ENCODE results near the gene NME7. TPM values are rescaled to one million over a fixed set of nuclear protein-coding genes. Genes with fewer than 3 reads are reported as not detected.
"Not testable (repeated sequence)": the region's sequence is repeated elsewhere in the genome, so short reads cannot be mapped to it uniquely, and the experiment has no call there.

The NME7 gene
- total RNA-seq, 4 donors from 2014 or later = 5.0 to 8.9 (median 8.4) TPM

- no peak overlapping the region for H3K4me3 ChIP-seq (ENCODE audit: low read depth, poor library complexity, severe bottlenecking)
- intact Hi-C loops (cut with DNase I; ENCODE audit: low total_unique reads) = no loop called here
- no peak for DNase-seq (ENCODE audit: low spot score in 2 of 2)
- TF ChIP-seq, protein P1, sequence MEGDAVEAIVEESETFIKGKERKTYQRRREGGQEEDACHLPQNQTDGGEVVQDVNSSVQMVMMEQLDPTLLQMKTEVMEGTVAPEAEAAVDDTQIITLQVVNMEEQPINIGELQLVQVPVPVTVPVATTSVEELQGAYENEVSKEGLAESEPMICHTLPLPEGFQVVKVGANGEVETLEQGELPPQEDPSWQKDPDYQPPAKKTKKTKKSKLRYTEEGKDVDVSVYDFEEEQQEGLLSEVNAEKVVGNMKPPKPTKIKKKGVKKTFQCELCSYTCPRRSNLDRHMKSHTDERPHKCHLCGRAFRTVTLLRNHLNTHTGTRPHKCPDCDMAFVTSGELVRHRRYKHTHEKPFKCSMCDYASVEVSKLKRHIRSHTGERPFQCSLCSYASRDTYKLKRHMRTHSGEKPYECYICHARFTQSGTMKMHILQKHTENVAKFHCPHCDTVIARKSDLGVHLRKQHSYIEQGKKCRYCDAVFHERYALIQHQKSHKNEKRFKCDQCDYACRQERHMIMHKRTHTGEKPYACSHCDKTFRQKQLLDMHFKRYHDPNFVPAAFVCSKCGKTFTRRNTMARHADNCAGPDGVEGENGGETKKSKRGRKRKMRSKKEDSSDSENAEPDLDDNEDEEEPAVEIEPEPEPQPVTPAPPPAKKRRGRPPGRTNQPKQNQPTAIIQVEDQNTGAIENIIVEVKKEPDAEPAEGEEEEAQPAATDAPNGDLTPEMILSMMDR (IDR thresholded peaks at IDR 0.05) = no peak
- TF ChIP-seq POLR2A (IDR thresholded peaks at IDR 0.05) = no peak
- 57 to 66% methylated on average over 4 of the region's 4 CpGs for WGBS, 2 donors
Measured at GRCh38 chr1:169132512-169133227, 234.9 kb downstream of the NME7 start.

DNA sequence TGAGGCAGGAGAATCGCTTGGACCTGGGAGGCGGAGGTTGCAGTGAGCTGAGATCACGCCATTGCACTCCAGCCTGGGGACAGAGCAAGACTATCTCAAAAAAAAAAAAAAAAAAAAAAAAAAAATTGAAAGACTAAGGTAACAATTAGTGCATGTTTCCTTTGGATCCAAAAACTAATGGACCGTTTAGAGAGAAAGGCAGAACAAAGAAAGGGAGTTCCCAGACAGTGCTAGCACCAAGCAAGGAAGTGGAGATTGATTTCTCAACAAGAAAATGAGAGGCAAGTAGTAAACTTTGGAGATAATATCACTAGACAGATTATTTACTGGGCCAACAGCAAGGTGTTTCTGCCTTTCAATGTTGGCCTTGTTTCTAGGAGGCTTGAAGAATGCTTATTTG lies 236.9 kb downstream of the NME7 start:
- no peak for DNase-seq (ENCODE audit: low spot score in 2 of 2)
- no peak overlapping the region for H3K4me3 ChIP-seq (ENCODE audit: low read depth, poor library complexity, severe bottlenecking)
- TF ChIP-seq, protein P1 (IDR thresholded peaks at IDR 0.05) = no peak
- no peak for TF ChIP-seq POLR2A (IDR thresholded peaks at IDR 0.05)
- intact Hi-C loops (cut with DNase I; ENCODE audit: low total_unique reads) = no loop called here
- 80 to 89% methylated on average over 4 of the region's 4 CpGs for WGBS, 2 donors

- WGBS, 2 donors = 76 to 85% methylated on average over 6 of the region's 6 CpGs
- TF ChIP-seq POLR2A (IDR thresholded peaks at IDR 0.05) = no peak
- TF ChIP-seq, protein P1 (IDR thresholded peaks at IDR 0.05) = no peak
- no peak for DNase-seq (ENCODE audit: low spot score in 2 of 2)
- no peak overlapping the region for H3K4me3 ChIP-seq (ENCODE audit: low read depth, poor library complexity, severe bottlenecking)
- intact Hi-C loops (cut with DNase I; ENCODE audit: low total_unique reads) = no loop called here
Measured at GRCh38 chr1:169129109-169129784, 238.3 kb downstream of the NME7 start.

GRCh38 chr1:169128562-169128961 lies 239.0 kb downstream of the NME7 start:
- 90 to 98% methylated on average over 2 of the region's 2 CpGs for WGBS, 2 donors
- H3K4me3 ChIP-seq (ENCODE audit: low read depth, poor library complexity, severe bottlenecking) = no peak overlapping the region
- TF ChIP-seq POLR2A (IDR thresholded peaks at IDR 0.05) = no peak
- DNase-seq (ENCODE audit: low spot score in 2 of 2) = no peak
- intact Hi-C loops (cut with DNase I; ENCODE audit: low total_unique reads) = no loop called here

DNA sequence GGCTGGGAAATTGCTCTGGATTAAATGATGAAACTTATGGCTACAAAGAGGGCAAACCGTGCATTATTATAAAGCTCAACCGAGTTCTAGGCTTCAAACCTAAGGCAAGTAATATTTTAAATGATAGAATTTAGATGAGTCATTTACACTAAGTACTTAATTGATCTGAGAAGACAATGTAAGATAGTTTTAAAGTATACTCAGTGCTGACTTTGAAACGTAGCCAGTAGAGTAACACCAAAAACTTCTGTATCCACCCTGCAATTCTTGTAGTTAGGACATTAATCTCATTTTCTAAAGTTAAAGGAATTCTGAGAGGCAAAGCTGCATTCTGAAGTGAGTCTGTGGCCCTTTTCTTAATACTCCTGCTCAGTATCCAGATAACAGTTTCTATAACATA lies 240.3 kb downstream of the NME7 start:
- no peak overlapping the region for H3K4me3 ChIP-seq (ENCODE audit: low read depth, poor library complexity, severe bottlenecking)
- WGBS, 2 donors = 80 to 86% methylated on average over 3 of the region's 3 CpGs
- TF ChIP-seq, protein P1 (IDR thresholded peaks at IDR 0.05) = no peak
- TF ChIP-seq POLR2A (IDR thresholded peaks at IDR 0.05) = no peak
- intact Hi-C loops (cut with DNase I; ENCODE audit: low total_unique reads) = no loop called here
- no peak for DNase-seq (ENCODE audit: low spot score in 2 of 2)

GRCh38 chr1:169126335-169126734 lies 241.3 kb downstream of the NME7 start:
- no peak for DNase-seq (ENCODE audit: low spot score in 2 of 2)
- WGBS, 2 donors = 95 to 96% methylated on average over 3 of the region's 3 CpGs
- H3K4me3 ChIP-seq (ENCODE audit: low read depth, poor library complexity, severe bottlenecking) = no peak overlapping the region
- TF ChIP-seq, protein P1 (IDR thresholded peaks at IDR 0.05) = no peak
- no peak for TF ChIP-seq POLR2A (IDR thresholded peaks at IDR 0.05)
- intact Hi-C loops (cut with DNase I; ENCODE audit: low total_unique reads) = no loop called here

GRCh38 chr1:169125597-169125996 lies 242.0 kb downstream of the NME7 start:
- WGBS, 2 donors = 95% methylated on average over 6 of the region's 6 CpGs
- DNase-seq (ENCODE audit: low spot score in 2 of 2); H3K4me3 ChIP-seq (ENCODE audit: low read depth, poor library complexity, severe bottlenecking); intact Hi-C loops (cut with DNase I; ENCODE audit: low total_unique reads): not testable (repeated sequence)
